Endometrial microvascular endothelial cells (primary cell): ENCODE data around the gene KCNQ2. TPM values are rescaled to one million over a fixed set of nuclear protein-coding genes. Genes with fewer than 3 reads are reported as not detected.

ENCODE experiments used
- in situ Hi-C: cut with HindIII; loops from 2 replicates; pipeline ENCODE4 v1.10.0; 2017; ENCODE audit warnings: low sequenced_read_pairs, low pct_unique_long_range_greater_than_20kb; ENCODE audit errors: inconsistent ontology term
- total RNA-seq: library from RNA; depleted of rRNA; stranded (reverse); fragments of >200 nt; gene quantifications from one replicate; pipeline ENCODE4 v1.2.3, GENCODE V29; 2015; ENCODE audit errors: inconsistent ontology term

Gene KCNQ2
- total RNA-seq, 1 donor from 2014 or later = not detected

GRCh38 chr20:63411898-63412631 lies 60.4 kb downstream of the KCNQ2 start:
- in situ Hi-C loops = no loop called here

DNA sequence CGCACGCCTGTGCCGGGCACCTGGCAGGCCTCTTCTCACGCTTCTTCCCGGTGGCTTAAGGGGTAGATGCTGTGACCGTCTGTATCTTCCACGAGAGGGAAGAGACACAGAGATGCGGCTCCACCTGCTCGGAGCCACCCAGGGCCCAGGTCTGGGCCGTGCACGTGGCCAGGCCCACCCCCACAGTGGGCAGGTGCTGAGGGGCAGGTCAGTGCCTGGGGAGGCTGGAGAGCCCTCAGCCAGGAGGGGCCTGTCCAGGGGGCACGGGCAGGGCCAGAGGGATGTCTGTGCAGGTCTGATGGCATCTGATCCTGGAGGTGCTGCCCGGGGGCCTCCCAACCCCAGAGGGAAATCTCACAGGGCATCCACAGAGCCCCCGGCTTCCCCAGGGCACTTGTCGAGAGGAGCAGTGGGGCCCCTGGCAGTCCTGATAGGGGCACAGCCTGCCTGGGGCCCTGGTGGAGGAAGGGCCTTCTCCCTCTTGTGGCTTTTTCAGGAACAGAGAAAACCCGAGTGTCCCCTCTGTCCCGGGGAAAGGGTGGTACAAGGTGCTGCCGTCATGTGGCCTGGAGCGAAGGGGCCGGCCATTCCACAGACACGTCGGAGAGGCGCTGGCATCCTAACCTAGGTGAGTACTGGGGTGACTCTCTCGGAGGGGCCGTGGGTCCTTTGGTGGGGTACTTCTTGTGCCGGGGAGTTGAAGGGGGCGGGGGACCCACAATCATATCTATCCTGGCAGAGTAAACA lies 61.1 kb downstream of the KCNQ2 start:
- in situ Hi-C loops = no loop called here

DNA sequence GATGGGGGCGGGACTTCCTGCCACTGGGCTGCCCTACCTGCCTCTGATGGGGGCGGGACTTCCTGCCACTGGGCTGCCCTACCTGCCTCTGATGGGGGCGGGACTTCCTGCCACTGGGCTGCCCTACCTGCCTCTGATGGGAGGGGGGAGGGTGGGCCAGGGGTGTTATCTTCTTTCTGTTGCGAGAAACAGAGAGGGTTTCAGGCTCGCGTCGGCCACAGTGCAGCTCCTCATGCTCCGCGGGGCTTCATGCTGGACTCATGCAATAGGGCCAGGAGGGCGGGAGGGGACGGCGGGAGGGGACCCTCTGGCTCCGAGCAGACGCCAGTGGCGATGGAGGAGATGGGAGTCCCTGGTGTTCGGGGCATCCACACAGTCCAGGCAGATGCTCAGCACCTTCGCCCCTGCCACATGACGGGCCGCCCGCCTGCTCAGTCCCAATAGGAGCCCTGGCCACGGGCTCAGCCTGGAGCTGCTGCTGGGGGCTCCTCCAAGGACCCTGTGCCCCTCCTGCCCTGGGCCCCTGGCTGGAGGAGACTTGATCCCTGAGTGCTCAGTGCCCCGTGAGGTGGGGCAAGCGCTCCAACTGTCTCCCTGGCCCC lies 62.5 kb downstream of the KCNQ2 start:
- in situ Hi-C loops = no loop called here

DNA sequence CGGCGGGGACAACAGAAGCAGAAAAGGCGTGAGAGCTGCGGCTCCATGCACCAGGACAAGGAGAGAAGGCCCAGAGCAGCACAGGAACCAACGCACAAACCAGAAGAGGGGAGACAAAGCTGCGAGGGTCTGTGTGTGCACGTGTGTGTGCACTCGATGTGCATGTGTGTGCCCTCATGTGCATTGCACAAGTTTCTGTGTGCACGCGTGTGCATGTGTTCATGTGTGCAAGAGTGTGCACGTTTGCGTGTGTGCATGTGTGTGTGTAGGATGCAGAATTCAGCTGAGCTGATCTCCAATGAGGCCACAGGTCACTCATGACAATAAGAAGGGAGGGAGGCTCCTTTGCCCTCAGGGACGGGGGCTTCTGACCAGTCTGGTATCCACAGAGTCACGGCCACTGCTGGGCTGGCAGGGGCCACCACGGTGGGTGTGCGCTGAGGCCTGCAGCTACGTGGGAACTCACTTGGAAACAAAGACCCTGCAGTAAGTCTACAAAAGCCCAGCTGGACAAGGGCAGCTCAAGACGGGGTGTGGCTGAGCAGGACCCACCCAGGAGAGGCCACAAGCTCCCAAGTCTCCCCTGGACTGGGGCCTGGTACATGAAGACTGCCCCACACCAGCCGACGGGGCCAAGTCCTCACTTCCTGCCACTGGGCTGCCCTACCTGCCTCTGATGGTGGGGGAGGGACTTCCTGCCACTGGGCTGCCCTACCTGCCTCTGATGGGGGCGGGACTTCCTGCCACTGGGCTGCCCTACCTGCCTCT lies 63.2 kb downstream of the KCNQ2 start:
- in situ Hi-C loops = no loop called here

- in situ Hi-C loops = no loop called here
Observed at GRCh38 chr20:63408684-63409046, 63.8 kb downstream of the KCNQ2 start.

DNA sequence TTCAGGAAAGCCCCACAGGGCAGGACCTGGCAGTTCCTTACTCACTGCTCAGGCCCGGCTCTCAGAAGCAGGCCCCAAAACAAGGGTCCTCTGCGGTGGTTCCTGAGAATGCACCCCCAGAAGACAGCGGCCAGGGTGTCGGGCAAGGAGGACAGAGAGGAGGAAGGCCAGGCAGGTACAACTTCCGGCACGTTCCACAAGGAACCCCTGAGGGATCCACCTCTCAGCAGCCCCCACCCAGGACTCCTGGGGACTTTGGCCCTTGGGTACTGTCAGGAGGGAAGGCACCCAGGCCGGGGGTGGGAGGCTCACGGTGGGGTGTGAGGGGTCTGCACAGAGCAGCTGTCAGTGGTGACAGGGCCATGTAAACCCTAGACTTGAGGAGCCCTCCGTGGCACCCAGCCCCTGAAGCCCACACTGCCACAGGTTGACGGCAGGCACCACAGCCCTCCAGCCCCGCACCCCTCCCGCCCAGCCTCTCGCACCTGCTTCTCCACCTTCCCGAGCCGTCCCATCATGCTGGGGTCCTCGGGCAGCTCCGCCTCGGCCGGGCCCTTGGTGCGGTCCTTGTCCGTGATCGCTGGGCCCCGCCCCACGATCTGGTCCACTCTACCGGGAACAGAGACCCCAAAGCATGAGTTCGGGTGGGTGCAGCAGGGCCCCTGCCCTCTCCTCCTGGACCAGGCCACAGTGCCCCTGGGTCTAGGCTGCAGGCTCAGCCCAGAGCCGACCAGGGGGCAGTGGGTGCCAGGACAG lies 64.3 kb downstream of the KCNQ2 start:
- in situ Hi-C loops = no loop called here

DNA sequence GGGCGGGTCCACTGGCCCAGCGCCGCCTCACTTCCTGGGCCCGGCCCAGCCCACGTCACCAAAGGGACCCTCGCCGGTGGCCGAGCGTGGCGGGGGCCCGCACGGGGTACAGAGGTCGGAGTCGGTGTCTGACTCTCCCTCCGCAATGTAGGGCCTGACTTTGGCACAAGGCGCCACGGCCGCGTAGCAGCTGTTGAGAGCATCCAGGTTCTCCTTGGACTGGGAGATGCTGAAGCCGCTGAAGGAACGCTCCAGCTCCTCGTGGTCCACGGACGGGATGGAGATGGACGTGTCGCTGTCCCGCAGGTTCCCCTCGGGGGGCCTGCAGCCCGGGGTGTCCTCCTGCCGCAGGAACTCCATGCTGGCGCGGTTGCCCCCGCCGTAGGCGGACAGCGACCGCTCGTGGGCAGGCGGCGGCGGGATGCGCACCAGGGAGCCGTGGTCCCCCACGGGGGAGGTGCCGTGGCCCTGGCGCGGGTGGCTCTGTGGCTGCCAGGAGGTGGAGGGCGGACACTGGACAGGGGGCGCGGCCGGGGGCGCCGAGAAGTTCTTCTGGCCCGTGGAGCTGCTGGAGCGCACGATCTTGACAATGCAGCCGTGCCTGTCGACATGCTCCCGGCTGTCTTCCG lies 65.7 kb downstream of the KCNQ2 start:
- in situ Hi-C loops = no loop called here

GRCh38 chr20:63406011-63406410 lies 66.4 kb downstream of the KCNQ2 start:
- in situ Hi-C loops = no loop called here

GRCh38 chr20:63405102-63405730 lies 67.2 kb downstream of the KCNQ2 start:
- in situ Hi-C loops = no loop called here

DNA sequence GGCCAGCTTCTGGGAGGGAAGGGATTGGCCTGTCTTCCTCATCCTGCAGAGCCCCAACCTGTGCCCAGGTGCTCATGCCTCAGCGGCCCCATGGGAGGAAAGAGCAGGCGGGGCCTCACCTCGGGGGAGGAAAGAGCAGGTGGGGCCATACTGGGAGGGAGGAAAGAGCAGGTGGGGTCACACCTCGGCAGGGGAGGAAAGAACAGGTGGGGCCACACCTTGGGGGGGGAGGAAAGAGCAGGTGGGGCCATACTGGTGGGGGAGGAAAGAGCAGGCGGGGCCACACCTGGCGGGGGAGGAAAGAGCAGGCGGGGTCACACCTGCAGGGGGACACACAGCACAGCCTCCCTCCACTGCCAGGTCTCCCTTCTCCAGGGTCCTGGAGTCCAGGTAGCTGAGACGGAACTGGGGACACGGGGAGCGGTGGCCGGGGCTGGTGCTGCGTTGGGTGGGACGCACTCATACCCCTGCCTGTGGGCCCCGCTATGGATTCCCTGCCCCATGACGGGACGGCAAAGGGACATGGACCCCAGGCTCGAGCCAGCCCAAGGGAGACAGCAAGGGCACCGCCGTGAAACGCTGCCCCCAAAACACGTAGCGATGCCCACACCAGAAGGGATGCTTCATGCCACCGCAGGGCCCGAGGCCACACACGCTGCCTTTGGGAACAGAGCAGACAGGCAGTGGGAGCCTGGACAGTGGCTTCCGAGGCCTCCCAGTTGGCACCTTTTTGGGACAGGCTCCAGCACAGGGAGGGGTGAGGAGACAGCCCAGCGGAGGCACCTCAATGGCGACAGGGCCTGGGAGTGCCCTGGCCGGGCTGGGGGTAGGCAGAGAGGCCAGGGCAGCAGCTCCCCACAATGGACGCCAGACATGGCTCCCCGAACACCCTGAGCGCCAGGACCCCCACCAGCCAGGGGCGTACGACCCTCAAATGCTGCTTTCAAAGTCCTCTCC lies 68.0 kb downstream of the KCNQ2 start:
- in situ Hi-C loops = no loop called here

GRCh38 chr20:63403403-63404105 lies 68.9 kb downstream of the KCNQ2 start:
- in situ Hi-C loops = no loop called here

GRCh38 chr20:63402860-63403220 lies 69.6 kb downstream of the KCNQ2 start:
- in situ Hi-C loops = no loop called here

DNA sequence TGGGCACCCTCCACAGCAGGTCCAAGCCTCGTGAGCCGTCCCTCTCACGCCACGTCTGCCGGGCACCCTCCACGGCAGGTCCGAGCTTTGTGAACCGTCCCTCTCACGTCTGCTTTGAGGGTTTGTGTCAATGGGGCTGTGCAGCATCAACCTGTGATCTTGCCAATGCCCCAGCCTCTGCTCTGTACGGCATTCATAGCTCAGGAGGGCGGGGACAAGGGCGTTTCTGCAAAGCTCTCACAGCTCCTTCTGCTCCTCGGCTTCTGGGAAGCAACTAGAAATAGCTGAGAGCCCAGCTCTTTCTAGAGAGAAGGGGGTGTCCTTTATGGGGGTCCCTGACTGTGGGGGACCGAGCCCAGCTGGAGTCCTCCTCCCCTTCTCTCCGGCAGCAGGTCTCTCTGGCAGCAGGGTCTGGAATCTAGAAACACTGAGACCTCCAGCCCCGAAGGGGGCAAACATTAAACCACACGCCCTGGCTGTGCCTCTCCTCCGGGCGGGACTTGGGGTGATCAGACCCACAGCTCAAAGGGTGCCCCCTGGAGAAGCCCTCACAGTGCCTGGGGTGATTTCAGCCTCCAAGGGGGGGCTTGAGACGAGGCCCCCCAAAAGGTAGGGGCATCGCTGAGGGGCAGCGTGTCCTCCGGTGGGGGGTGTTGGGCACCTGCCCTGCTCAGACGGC lies 70.1 kb downstream of the KCNQ2 start:
- in situ Hi-C loops = no loop called here

DNA sequence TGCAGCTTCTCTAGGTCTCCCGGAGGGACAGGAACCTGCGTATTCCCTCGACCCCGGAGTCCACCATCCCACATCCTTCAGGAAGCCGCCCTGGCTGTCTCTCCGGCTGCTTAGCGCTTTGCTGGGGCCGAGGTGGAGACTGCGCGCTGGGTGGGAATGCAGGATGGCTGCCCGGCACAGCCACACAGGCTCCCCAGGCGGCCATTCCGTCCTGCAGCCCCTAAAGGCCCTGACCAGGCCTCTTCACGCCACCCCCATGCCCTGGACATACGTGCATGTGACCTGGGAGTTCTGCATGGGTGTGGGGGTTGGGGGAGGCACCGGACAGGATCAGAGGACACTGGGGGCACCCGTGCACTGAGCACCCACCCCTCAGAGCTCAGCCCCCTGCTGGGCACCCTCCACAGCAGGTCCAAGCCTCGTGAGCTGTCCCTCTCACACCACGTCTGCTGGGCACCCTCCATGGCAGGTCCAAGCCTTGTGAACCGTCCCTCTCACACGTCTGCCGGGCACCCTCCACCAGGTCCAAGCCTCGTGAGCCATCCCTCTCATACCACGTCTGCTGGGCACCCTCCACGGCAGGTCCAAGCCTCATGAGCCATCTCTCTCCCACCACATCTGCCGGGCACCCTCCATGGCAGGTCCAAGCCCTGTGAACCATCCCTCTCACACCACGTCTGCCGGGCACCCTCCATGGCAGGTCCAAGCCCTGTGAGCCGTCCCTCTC lies 70.9 kb downstream of the KCNQ2 start:
- in situ Hi-C loops = no loop called here

DNA sequence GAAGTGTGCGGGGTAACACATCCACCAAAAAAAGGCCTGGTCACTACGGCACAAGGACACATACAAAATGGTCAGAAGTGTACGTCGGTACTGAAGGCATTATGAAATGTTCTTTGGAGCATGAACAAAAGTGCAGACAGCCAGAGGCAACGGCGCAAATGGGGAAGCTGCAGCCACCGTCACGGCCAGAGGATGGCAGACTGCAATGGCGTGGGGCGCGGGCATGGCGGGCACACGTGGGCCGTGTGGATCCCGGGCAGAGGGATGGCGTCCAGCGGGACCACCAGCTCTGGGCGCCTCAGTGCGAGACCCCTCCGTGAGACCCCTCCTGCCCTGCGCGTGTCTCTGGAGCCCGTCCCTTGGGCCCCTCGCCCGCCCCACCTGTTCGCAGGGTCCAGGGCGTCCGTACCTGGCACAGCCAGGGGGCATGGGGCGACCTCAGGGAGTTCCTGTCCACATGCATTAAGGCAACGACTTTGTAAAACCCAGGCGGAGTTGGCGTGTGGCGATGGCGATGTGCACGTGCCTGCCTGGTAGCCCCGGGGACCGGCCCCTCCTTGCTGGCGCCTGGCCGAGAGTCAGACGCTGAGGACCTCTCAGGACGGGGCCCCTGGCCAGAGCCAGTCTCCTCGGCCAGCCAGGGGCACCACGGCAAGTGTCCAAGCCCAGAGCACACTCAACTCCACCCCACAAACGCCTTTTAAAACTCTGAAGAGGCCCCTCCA lies 71.8 kb downstream of the KCNQ2 start:
- in situ Hi-C loops = no loop called here
